ENCODE data around the gene ERGIC1.
"Not testable (repeated sequence)": the region's sequence is repeated elsewhere in the genome, so short reads cannot be mapped to it uniquely, and the experiment has no call there.

ERGIC1 gene

DNA sequence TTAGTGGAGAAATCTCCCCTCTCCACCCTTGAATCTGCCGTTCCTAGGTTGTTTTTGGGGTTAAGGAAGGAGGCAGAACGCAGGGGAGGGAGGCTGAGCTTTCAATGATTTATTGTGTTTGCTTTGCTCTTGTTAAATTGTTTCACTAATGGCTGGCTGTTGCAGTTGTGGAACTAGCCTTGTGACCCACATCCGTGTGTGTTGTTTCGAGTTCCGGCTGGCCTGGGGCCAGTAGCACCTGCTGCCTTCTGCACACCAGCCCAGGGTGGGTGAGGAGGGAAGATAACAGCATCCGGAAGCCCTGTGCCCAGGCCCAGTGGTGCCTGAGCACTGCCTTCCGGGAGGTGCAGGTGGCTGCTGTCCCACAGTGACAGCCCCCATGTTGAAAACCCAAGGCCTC is 3.6 kb downstream of the ERGIC1 start:
- H3K4me3 ChIP-seq (ENCODE audit: low read length), result peak overlapping the region; percentile 32
- peak overlapping the region; percentile 71 for H3K27ac ChIP-seq (ENCODE audit: low read depth, low read length)
- H3K36me3 ChIP-seq (ENCODE audit: control insufficient read depth, insufficient read depth, low read length), result peaks cover 2% of the 10 kb centered on the region
- no peak overlapping the region for H3K9ac ChIP-seq (ENCODE audit: low read length)
- H3K4me1 ChIP-seq (ENCODE audit: control insufficient read depth, insufficient read depth, low read length), result peaks cover 23% of the 10 kb centered on the region
- H3K27me3 ChIP-seq (ENCODE audit: control insufficient read depth, insufficient read depth, low read length), result no peaks in the 10 kb centered on the region

DNA sequence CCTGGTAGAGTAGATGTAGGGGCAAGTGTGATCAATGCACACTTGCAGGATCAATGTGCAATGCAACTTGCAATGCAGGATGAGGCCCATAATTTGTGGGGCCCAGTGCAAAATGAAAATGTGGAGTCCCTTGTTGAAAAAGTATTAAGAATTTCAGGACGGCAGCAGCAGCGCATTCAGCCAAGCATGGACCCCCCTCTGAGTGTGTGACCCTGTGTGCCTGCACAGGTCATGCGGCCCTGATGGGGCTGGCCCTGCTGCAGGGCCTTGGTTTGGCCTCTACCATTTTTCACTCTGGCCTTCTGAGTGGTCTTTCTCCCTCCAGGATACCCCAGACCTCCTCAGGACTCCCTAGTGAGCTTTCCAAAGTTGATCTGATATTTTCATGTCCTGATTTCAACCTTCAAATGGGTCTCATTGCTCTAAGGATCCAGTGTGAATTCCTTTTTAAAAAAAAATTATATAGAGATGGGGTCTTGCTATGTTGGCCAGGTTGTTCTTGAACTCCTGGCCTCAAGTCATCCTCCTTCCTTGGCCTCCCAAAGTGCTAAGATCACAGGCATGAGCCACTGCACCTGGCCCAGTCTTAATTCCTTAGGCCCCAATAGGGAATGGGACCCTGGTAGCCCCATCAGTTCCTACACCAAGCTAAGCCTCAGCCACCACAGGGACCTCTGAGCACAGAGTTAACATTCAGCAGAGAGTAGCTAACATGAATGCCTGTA is 4.3 kb downstream of the ERGIC1 start:
- Histone ChIP-seq H3K9ac (ENCODE audit: low read length) (no peak overlapping the region), H3K36me3 (ENCODE audit: control insufficient read depth, insufficient read depth, low read length) (peaks cover 2% of the 10 kb centered on the region), H3K27ac (ENCODE audit: low read depth, low read length) (no peak overlapping the region), H3K4me1 (ENCODE audit: control insufficient read depth, insufficient read depth, low read length) (peaks cover 23% of the 10 kb centered on the region), H3K27me3 (ENCODE audit: control insufficient read depth, insufficient read depth, low read length) (no peaks in the 10 kb centered on the region), H3K4me3 (ENCODE audit: low read length) (peak overlapping the region; percentile 32)

DNA sequence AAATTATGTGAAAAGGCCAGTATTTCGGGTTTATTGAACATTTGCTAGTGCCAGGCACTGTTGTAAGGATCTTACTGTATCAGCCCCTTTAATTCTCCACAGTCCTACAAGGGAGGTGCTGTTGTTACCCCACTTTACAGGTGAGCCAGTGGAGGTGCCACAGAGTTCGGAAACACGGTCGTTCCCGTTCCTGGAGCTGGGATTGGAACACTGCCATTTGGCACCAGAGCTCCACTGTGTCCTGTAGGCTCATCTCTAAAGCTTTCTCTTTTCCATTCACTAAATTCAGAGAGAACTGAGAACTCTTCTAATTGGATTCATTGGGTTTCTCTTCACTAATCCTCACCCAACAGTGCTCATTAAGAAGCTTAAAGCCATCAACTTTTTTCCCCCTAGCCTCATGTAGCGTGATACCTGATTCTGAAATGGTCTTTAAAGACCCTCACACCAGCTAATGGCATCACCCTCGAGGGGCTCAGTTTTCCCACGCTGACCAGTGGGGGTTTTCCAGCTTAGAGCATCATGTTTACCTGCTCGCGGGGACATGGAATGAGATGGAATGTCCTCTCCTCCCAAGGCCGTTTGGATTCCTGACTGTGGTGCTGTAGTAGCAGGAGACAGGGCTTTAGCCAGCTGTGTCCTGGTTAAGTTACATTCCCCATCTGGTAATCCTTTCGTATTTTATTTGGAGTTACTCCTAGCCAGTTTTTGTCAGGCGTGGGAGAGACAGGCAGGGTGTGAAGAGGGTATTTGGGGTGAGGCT is 5.8 kb downstream of the ERGIC1 start:
- peak overlapping the region; percentile 75 for H3K27ac ChIP-seq (ENCODE audit: low read depth, low read length)
- H3K9ac ChIP-seq (ENCODE audit: low read length), result no peak overlapping the region
- H3K27me3 ChIP-seq (ENCODE audit: control insufficient read depth, insufficient read depth, low read length), result no peaks in the 10 kb centered on the region
- peaks cover 23% of the 10 kb centered on the region for H3K4me1 ChIP-seq (ENCODE audit: control insufficient read depth, insufficient read depth, low read length)
- peaks cover 2% of the 10 kb centered on the region for H3K36me3 ChIP-seq (ENCODE audit: control insufficient read depth, insufficient read depth, low read length)
- H3K4me3 ChIP-seq (ENCODE audit: low read length), result no peak overlapping the region

DNA sequence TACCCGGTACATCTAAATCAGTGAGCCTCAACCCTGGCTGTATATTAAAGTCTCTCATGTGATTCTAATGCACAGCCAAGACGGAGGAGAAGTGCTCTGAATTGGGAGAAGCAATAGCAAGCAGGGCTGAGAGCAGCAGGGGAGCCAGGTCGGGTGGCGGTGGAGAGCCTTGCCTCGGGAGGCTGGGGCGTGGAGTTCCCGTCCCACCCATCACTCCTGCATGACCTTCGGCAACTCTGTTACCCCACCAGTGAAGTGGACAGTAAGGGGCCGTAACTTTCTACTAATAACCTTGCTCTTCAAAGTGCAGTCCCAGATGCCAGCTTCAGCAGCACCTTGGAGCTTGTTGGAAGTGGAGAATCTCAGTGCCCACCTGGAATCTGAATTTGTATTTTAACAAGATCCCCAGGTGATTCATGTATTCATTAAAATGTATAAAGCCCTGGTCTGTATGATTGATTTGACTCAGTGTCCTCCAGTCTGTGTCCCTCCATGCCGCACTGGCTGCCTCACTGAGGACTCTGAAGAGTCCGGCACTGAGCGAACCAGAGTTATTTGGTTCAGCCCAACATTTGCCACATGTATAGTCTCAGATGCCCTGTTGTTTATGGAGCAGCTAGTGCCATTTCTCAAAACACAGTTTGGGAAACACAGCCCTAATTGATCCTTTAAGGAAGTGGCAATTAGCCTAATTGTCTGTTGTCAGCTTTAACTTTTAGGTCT is 6.5 kb downstream of the ERGIC1 start:
- Histone ChIP-seq H3K4me1 (ENCODE audit: control insufficient read depth, insufficient read depth, low read length) (peaks cover 17% of the 10 kb centered on the region), H3K27ac (ENCODE audit: low read depth, low read length) (peak overlapping the region; percentile 75), H3K4me3 (ENCODE audit: low read length) (no peak overlapping the region), H3K9ac (ENCODE audit: low read length) (no peak overlapping the region), H3K27me3 (ENCODE audit: control insufficient read depth, insufficient read depth, low read length) (no peaks in the 10 kb centered on the region), H3K36me3 (ENCODE audit: control insufficient read depth, insufficient read depth, low read length) (peaks cover 2% of the 10 kb centered on the region)

DNA sequence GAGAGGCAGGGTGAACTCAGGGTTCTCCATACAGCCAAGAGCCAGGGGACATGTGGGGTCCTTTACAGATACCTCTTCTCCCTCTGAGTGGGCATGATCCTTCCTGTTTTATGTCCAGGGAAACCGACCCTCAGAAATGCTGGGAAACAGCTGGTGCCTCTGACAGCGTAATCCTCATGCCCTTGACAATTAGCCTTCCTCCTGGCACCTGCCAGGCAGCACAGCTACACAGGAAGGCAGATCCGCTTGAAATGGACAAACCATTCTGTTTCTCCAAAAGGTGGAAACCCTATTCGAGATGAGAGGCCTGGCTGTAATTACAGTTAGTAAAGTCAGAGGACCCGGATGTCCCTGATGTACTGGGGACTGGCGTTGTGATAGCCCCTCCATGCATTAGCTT is 7.2 kb downstream of the ERGIC1 start:
- Histone ChIP-seq H3K27ac (ENCODE audit: low read depth, low read length) (no peak overlapping the region), H3K9ac (ENCODE audit: low read length) (no peak overlapping the region), H3K36me3 (ENCODE audit: control insufficient read depth, insufficient read depth, low read length) (peaks cover 2% of the 10 kb centered on the region), H3K4me3 (ENCODE audit: low read length) (no peak overlapping the region), H3K27me3 (ENCODE audit: control insufficient read depth, insufficient read depth, low read length) (no peaks in the 10 kb centered on the region), H3K4me1 (ENCODE audit: control insufficient read depth, insufficient read depth, low read length) (peaks cover 17% of the 10 kb centered on the region)

DNA sequence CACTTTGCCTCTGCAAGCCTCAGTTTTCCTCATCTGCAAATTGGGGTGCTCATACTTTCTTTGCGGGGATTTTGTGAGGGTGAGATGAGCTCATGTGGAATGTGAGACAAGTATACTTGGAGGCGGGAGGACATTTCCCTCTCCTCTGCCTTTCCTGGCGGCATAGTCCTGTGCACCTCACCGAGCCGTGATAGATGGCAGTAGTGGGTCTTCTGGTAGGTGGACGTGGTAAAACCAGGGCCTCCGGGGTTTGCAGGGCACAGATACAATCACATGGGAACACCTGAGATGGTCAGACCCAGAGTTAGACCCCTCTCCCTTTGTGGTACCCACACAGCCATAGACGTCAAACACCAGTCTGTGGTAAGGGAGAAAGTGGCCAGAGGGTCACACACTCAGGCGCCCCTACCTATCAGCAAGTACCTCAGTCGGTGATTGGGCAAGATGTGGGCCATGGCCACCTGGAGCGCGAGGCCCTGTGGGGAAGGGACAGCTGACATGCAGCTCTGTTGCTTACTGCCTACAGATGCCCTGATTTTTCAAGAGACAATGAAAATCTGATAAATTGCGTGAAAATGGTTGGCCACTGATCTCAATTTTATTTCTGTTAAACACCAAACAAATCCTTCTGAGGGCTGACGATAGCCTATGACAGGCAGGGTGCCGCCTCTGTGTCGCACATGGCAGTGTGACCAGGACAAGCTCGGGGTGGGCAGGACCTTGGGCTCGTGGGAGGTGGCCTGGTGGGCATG is 9.9 kb downstream of the ERGIC1 start:
- Histone ChIP-seq H3K36me3 (ENCODE audit: control insufficient read depth, insufficient read depth, low read length) (no peaks in the 10 kb centered on the region), H3K27me3 (ENCODE audit: control insufficient read depth, insufficient read depth, low read length) (no peaks in the 10 kb centered on the region), H3K9ac (ENCODE audit: low read length) (no peak overlapping the region), H3K4me1 (ENCODE audit: control insufficient read depth, insufficient read depth, low read length) (peaks cover 17% of the 10 kb centered on the region), H3K27ac (ENCODE audit: low read depth, low read length) (no peak overlapping the region), H3K4me3 (ENCODE audit: low read length) (no peak overlapping the region)

DNA sequence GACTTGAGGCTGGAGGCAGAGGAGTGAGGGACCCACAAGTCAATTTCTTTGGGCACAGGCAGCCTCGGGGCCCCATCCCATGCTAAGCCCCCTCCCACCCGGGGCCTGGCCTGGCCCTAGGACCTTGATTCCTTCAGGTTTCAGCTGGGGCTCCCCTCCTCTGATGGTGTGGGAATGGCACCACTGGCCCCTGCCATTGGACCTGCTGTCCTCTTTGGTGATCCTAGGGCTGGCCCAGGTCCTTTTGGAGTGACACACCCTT is 10.5 kb downstream of the ERGIC1 start:
- H3K36me3 ChIP-seq (ENCODE audit: control insufficient read depth, insufficient read depth, low read length), result no peaks in the 10 kb centered on the region
- H3K4me1 ChIP-seq (ENCODE audit: control insufficient read depth, insufficient read depth, low read length), result peaks cover 17% of the 10 kb centered on the region

DNA sequence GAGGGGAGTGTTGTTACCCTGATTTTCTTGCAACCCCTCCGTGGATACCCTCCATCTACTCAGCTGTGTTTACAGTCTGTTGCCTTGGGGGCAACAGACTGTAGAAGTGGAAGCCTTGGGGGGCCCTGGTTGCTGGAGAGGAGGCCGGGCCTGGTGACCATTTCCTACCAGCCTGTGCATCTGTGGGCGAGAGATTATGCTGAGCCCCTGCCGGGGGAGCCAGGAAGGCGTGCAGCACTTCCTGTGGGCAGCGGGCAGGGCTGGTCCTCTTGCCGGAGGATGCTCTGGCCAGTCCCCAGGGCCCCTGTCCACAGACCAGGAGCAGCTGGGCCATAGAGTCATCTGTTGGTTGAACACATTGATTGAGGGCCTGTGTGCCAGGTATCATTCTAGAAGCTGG is 11.1 kb downstream of the ERGIC1 start:
- Histone ChIP-seq H3K4me3 (ENCODE audit: low read length) (no peak overlapping the region), H3K27me3 (ENCODE audit: control insufficient read depth, insufficient read depth, low read length) (no peaks in the 10 kb centered on the region), H3K27ac (ENCODE audit: low read depth, low read length) (no peak overlapping the region), H3K36me3 (ENCODE audit: control insufficient read depth, insufficient read depth, low read length) (no peaks in the 10 kb centered on the region), H3K4me1 (ENCODE audit: control insufficient read depth, insufficient read depth, low read length) (peaks cover 11% of the 10 kb centered on the region), H3K9ac (ENCODE audit: low read length) (no peak overlapping the region)

More for the DNA sequence above, 10.5 kb downstream of the ERGIC1 start:
- Histone ChIP-seq H3K27ac (ENCODE audit: low read depth, low read length) (no peak overlapping the region), H3K27me3 (ENCODE audit: control insufficient read depth, insufficient read depth, low read length) (no peaks in the 10 kb centered on the region), H3K4me3 (ENCODE audit: low read length) (no peak overlapping the region), H3K9ac (ENCODE audit: low read length) (no peak overlapping the region)

DNA sequence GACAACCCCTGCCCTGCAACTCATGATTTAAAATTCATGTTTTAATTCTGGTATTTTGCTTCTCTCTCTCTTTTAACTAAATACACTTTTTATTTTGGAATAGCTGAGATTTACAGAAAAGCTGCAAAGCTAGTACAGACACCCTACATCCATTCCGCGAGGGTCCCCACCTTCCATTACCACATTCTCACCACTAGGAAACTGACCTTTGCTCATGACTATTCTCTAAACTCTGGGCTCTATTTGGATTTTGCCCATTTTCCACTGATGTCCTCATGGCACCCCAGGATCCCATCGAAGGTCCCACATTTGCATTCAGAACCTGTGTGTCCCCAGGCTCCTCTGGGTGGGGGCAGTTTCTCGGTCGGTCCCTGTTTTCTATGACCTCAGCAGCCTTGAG is 11.5 kb downstream of the ERGIC1 start:
- H3K27me3 ChIP-seq (ENCODE audit: control insufficient read depth, insufficient read depth, low read length), result no peaks in the 10 kb centered on the region
- no peak overlapping the region for H3K9ac ChIP-seq (ENCODE audit: low read length)
- H3K4me1 ChIP-seq (ENCODE audit: control insufficient read depth, insufficient read depth, low read length), result peaks cover 7% of the 10 kb centered on the region
- H3K36me3 ChIP-seq (ENCODE audit: control insufficient read depth, insufficient read depth, low read length), result no peaks in the 10 kb centered on the region
- no peak overlapping the region for H3K4me3 ChIP-seq (ENCODE audit: low read length)
- H3K27ac ChIP-seq (ENCODE audit: low read depth, low read length), result no peak overlapping the region

DNA sequence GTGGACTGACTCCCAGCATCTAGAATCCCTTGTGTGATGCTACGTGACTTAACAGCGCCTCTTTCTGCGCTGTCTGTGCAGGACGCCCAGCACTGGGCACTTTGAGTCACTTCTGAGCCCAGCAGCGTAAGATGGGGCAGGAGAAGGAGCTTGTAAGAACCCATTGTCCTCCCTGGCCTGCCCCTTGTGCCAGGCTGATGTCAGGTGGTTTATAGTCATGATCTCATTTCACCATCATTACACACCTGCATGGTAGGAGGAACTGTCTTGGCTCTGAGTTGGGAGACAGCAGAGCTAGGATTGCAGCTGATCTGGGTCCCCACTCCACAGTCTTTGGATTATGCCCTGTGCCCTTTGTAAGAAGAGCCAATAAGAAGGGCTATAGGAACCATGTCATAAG is 12.2 kb downstream of the ERGIC1 start:
- Histone ChIP-seq H3K27me3 (ENCODE audit: control insufficient read depth, insufficient read depth, low read length) (no peaks in the 10 kb centered on the region), H3K4me1 (ENCODE audit: control insufficient read depth, insufficient read depth, low read length) (peaks cover 4% of the 10 kb centered on the region), H3K27ac (ENCODE audit: low read depth, low read length) (no peak overlapping the region)

DNA sequence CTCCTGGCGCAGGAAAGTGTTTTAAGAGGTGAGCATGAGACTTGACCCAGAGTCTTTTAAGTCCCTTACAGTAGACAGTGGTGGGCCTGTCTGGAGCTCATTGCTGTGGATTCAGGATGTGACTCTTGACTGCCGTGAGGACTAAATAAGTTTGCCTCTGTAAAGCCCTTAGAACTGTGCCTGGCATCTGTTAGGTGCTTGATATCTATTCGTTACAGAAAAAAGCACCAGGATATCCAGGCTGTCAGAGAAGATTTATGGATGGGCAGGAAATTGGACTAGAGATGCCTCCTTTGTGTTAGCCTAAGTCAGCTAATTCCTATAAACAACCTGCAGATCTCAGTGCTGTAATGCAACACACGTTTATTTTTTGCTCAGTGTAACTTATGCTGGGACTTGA is 12.6 kb downstream of the ERGIC1 start:
- no peak overlapping the region for H3K27ac ChIP-seq (ENCODE audit: low read depth, low read length)
- no peaks in the 10 kb centered on the region for H3K36me3 ChIP-seq (ENCODE audit: control insufficient read depth, insufficient read depth, low read length)
- peak overlapping the region; percentile 4 for H3K4me3 ChIP-seq (ENCODE audit: low read length)
- H3K4me1 ChIP-seq (ENCODE audit: control insufficient read depth, insufficient read depth, low read length), result peaks cover 4% of the 10 kb centered on the region
- no peak overlapping the region for H3K9ac ChIP-seq (ENCODE audit: low read length)
- no peaks in the 10 kb centered on the region for H3K27me3 ChIP-seq (ENCODE audit: control insufficient read depth, insufficient read depth, low read length)

More for the DNA sequence above, 12.2 kb downstream of the ERGIC1 start:
- no peaks in the 10 kb centered on the region for H3K36me3 ChIP-seq (ENCODE audit: control insufficient read depth, insufficient read depth, low read length)
- no peak overlapping the region for H3K9ac ChIP-seq (ENCODE audit: low read length)
- H3K4me3 ChIP-seq (ENCODE audit: low read length), result no peak overlapping the region

DNA sequence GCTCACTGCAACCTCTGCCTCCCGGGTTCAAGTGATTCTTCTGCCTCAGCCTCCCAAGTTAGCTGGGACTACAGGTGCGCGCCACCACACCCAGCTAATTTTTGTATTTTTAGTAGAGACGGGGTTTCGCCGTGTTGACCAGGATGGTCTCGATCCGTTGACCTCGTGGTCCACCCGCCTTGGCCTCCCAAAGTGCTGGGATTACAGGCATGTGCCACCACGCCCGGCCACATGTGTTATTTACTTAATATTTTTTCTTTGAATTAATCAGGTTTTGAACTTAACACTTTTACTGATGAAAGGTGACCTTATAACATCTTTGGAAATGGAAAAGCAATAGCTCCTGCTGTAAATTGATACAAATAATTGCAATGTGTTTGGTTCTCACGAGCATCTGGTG is 13.5 kb downstream of the ERGIC1 start:
- not testable (repeated sequence) for H3K36me3 ChIP-seq (ENCODE audit: control insufficient read depth, insufficient read depth, low read length); H3K9ac ChIP-seq (ENCODE audit: low read length); H3K27ac ChIP-seq (ENCODE audit: low read depth, low read length); H3K4me1 ChIP-seq (ENCODE audit: control insufficient read depth, insufficient read depth, low read length); H3K27me3 ChIP-seq (ENCODE audit: control insufficient read depth, insufficient read depth, low read length); H3K4me3 ChIP-seq (ENCODE audit: low read length)

Measured in rectal smooth muscle tissue (tissue), 1 donor.